NCI-H510A treated with DMSO at 0.1 percent for 48 hours (cell line): Measurements from ENCODE around the gene HSD17B8.

Experiments used
- DNase-seq: peaks from one replicate; lab custom pipeline; 2025; lab: John Stamatoyannopoulos, UW

Gene HSD17B8

DNA sequence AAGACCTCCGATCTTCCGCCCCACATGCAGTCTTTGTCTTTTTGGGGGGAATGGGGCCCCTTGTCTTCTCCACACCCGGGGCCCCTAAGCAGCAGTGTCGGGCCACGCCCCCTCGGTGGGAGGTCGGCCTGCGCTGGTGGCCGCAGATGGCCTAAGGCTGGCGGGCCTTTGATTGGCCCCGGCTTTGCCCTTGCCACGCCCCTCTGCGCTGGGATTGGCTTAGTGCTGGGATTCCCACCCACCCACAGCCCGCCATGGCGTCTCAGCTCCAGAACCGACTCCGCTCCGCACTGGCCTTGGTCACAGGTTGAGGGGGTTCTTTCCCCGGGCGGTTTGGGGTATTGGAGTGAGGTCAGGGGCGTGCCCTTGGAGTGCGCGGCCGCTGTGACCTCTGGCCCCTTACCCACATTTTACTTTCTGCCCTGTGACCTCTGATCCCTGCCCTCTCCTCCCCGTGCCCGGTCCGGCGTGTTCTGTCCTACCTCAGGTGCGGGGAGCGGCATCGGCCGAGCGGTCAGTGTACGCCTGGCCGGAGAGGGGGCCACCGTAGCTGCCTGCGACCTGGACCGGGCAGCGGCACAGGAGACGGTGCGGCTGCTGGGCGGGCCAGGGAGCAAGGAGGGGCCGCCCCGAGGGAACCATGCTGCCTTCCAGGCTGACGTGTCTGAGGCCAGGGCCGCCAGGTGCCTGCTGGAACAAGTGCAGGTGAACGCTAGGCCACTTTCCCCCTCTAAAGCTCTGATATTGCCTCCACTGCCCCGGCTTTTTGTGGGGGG is at the start of gene HSD17B8:
HSD17B8 (plus strand) TSS at position 241 of the 776 bp plus-strand sequence; CDS start at position 255, 14 bp downstream.
- DNase-seq, result peak; percentile 94

DNA sequence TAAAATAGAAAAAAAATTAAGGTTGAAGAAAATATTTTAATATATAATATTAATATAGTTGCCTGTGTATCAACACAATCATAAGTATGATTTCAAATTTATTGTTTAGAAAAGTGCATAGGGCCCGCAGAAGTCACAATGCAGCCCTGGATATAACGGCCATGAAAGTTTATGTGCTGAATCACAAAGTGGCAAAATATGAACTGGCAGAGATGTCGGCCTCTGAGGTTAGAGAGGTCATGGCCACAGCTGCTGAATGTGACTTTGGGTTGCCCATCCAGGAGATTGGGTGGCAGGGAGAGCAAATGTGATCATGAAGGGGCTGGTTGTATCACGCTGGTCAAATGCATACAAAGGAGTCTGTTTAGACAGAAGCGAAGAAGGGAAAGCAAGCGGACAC is 47.9 kb upstream of the HSD17B8 start:
- no peak for DNase-seq

DNA sequence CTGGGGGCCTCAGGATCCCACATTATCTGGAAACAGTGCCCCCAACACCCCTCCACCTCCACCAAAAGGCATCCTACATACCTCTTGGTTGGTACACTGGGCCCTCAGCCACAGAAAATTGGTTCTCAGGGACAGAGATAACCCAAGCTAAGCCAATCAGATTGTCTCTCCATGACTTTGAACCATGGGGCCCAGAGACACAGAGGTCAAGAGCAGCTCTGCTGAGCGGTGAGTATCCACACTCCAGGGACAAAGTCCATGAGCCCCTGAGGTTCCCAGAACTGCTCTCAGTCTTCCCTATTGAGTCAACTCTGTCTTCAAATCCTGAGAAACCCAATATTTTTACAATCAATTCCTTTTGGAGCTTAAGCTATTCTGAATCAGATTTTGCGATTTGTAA is 47.5 kb upstream of the HSD17B8 start:
- DNase-seq, result no peak

DNA sequence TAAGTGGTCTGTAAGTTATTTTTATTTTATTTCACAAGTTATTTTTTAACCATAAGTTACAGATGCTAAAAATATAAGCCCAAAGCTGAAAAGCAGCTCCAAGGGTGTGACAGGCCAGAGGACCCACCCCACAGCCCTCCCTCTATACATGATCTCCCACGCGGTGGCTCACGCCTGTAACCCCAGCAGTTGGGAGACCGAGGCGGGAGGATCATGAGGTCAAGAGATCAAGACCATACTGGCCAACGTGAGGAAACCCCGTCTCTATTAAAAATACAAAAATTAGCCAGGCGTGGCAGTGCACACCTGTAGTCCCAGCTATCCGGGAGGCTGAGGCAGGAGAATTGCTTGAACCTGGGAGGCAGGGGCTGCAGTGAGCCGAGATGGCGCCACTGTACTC is 44.4 kb upstream of the HSD17B8 start:
- no peak for DNase-seq

DNA sequence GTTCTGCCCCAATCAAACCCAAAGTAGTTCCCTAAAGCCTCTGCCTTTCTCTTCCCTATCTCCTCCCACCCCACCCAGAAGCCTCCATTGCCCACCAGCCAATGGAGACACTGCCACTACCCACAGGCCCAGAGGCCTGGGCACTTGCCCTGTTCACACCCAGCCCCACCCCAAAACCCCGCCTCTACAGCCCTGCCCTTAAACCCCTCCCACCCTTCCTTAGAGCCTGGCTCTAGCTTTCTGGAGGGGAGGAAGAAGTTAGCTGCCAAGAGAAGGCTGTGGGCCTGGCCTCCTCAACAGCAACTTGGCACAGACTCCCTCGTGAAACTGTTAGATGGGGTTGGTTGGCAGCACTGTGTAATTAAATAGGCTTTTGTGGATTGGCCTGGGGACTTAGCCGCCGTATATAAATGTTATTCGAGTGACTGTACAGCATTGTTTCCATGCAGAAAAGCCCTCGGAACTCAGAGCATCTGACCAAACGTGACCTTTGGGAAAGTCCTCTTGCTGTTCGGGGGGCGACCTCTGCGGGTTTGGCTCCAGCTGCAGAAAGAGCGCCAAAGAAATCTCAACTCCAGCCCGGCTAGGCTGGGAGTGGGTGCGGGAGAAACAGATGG is 43.6 kb upstream of the HSD17B8 start:
- DNase-seq, result no peak

DNA sequence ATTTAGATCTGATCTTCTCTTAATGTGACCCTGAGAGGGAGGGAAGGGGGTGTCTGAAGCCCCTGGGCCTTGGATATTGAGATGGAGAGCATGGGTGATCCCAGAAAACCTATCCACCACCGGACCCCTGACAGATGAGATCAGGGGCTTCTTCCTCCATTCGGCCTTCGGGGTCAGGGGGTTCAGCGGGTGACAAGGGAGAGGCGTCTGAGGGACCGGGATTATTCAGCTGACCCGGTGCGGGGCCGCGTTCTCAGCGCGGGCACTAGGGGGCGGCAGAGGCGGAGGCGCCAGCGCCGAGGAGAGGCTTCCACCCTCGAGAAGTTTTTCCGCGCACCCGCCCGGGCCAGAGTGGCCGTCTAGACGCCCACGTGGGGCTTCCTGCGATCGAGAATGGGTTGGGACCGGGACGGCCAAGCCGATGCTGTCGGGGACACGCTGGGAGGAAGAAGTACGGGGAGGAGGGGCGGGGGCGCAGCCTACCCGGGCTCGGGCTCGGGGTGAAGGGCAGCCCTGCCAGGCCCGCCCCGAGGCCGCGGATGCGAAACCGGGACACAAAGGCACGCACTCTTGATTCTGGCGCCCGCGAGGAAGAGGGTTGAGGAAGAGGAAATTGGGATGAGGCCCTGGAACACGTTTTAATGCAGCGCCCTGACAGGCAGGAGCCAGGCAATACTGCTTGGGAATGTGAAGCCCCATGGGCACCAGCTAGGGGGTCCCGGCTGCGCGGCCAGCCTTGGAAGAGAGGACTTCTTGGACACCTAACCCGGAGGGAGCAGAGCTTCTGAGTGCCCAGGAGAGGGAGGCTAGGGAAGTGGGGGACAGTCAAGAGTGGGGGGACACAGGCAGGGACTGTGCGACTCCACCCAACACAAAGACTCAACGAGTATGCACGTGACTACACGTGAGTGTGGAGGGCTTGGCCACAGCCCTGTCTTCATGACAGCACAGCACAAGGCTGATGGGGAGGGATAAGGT is 42.8 kb upstream of the HSD17B8 start:
- peak; percentile 55 for DNase-seq

DNA sequence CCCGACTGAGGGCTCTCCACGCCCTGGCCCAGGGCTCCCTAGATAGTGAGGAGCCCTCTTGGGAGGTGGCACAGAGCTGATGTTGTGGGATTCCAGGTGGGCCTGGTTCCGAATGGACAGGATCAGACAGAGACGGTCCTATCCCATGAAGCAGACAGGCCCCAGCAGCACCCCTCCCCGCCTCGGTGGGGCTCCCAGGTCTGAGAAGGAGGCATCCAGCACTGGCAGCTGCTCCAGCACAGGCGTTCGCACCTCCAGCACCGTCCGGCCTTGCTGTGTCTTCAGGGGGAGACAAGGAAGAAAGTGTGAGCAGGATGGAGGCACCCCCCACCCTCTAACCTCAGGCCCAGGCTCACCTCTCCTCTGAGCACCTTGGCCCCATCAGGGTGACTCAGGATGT is 40.9 kb upstream of the HSD17B8 start:
- no peak for DNase-seq

DNA sequence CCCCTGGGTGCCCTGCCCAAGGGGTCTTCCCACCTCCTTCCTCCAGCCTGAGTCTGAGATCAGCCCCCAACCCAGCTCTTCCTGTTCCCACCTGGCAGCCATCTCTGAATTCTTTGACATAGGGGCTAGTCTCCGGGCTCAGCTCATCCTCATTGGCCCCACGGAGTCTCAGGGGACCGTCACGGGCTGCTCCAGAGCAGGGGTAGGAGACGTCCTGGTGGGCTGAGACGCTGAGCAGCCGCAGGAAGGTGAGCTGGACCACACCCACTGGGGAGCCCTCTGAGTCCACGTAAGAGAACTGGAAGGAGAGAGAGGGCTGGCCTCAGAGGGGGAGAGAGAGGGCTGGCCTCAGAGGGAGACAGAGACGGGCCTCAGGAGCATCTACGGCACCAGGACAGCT is 40.3 kb upstream of the HSD17B8 start:
- DNase-seq, result no peak

DNA sequence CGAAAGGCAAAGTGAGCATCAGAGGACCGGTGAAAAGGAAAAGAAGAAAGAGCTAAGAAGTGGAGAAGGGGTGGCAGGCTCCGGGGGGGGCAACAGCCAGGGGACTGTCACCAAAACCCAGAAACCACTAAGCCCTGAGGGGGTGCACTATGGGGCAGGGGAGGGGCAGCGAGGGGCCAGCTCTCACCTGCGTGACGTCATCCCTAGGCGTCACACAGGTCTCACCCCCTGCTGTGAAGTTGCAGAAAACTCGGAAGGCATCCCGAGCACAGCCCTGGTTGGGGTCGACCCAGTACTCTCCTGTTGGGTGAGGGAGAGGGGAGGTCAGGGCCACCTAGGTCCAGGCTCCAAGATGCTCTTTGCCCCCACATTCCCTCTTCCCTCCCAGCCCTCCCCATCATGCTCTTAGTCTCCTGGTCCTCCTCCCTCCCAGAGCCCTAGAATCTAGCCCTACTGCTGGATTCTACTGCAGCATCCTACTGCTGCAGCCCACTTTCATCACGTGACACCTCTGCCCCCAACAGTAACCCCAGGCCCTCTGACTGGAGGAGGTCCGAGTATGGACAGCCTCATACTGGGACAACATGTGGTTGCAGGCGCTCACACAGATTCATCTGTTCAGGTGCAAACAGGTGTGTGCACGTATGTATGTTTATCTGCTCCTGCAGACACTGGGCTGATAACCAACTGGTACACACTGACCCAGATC is 39.6 kb upstream of the HSD17B8 start:
- no peak for DNase-seq

DNA sequence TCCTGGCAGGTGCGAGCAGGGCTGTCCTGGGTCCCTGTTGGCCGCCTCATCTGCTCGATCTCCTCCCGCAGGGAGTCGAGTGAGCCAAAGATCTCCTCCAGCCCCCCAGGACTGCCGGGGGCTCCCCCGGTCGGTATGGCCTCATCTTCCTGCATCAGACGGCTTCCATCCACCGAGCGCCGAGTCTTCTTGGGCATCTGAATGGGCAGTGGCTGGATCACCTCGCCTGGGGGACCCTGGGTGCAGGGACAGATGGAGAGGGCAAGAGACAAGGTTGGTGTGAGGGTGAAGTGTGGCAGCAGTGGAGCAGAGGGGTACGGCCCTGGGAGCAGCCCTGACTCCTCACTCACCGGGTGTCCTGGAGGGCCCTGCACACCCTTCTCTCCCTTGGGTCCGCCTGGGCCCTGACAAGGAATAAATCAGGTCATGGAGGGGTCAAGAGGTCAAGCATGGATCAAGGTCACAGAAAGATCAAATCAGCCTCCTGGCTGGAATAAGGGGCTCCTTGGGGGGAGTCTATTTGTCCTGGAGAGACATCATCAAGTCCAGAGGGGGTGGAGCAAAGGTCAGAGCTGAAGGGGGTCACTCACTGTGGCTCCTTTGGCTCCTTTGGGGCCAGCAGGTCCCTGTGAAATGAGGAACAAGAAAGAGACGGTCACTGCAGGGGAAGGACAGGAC is 38.7 kb upstream of the HSD17B8 start:
- DNase-seq, result no peak

DNA sequence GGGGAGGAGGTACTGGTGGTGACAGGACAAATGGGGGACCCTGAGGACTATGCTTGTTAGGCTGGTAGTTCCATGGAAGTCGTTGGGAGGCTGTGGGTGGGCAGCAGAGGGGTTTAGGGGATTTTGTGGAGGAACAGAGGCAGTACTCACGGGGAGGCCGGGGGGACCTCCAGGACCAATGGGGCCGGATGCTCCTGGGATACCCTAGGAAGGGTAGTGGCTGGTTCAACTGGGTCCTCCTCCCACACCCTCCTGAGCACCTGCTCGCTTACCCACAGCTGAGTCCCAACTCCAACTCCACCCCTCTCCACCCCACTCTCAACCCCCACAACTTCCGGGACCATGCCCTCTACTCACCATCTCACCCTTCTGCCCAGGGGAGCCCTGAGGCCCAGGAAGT is 38.1 kb upstream of the HSD17B8 start:
- no peak for DNase-seq

DNA sequence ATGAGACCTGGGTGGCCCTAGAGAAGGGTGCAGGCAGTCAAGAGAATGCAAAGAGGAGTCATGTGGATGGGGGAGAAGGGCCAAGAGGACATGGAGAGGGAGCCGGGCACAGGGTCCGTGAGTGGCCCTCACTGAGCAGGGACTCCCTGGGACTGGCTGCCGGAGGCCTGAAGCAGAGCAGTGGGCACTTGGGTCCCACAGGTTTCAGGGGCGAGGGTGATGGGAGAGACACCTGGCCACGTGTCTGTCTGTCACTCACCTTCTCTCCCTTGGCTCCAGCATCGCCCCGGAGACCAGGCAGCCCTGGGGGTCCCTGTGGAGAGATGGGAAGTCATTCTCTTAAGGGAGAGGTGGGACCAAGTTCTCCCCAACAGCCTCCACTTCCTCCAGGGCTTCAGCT is 37.6 kb upstream of the HSD17B8 start:
- DNase-seq, result no peak

DNA sequence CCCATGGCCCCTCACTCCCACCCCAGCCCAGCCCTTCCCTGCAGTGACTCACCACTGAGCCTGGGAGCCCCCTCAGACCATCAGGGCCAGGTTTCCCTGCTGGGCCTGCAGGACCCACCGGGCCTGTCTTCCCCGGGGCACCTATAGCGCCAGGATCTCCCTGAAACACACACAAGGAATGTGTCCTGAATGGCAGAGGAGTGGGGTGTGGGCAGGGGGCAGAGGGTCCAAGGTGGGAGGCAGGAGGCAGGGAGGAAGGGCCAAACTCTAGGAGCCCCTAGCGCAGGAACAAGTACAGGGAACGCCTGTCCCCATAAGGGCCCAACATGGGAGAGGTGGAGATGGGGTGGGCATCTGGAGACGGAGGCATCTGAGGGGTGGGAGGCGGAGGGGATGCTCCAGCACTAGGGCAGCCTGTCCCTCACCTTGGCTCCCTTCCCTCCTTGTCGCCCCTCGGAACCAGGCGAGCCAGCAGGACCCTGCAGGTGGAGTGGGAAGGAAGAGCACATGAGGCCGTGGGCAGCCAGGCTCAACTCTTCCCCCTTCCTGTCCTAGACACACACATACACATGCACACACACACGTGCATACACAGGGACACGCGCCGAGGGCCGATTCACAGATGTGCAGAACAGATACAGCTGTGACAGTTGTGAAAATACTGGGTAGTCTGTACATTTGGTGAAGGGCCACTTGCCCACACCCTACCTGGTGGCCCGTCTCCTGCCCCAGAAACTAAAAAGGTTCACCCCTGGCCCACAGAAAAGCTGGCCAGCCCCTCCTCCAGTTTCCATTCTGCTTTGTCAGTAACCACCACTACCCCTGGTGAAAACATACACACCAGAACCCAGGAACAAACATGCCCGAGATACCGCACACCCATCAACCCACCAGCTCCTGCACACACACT is 36.8 kb upstream of the HSD17B8 start:
- no peak for DNase-seq

DNA sequence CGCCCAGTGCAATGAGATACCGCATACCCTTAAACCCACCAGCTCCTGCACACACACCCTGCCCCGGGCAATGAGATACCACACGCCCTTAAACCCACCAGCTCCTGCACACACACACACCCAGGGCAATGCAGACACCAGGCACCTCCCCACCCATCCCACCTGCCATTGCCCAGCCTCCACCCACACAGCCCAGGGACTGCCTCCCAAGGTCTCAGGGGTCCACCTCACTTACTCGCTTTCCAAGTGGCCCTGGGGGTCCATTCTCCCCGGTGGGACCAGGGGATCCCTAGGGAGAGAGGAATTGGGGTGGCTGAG is 36.2 kb upstream of the HSD17B8 start:
- DNase-seq, result no peak

DNA sequence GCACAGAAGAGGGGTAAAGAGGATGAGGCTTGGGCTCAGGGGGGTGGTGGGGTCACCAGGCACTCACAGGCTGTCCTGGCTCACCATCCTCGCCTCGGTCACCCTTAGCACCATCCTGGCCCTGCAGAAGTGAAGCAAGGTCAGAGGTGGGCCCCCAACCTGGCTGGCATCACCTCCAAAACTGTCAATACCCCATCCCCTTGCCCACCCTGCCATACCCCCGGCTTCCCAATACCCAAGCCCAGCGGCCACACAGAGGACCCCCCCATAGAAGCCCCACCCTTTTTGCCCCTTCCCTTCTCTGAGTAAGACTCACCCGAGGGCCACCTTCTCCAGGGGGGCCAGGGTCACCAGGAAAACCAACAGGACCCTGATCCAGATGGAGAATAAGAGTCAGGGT is 35.8 kb upstream of the HSD17B8 start:
- no peak for DNase-seq

DNA sequence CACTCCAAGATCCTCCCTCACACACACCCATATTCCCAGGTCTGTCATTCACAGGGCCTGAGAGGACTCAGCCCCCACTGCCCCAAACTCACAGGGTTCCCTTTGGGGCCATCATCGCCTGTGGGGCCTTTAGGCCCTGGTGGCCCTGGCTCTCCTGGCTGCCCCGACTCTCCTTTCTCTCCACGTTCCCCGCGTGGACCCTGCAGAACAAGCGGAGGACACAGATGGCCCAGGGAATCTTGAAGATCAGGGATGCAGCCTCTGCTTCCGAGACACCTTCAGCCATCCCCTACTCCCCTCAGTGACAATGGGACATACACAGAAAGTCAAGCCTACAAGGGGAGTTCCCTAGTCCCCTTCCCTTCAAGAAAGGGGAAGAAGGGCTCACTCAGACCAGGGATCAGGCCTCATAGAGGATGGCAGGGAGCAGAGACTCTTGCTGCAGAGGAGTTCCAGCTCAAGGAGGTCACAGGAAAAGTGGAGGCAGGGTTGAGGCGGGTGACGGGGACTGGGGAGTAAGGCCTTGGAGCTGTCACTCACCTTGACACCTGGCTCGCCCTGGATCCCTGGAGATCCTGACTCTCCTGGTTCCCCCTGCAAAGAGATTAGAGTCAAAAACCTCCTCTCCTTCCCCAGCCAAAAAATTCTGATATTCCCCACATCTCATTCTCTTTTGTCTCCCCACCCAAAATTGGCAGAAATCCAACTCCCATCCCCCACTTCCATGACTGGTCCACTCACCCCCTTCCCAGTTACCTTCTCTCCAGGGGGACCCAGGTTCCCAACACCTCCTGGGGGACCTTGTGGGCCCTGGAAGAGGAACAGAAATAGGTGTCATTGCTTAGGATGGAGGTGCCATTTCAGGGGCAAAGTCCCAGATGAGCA is 34.9 kb upstream of the HSD17B8 start:
- DNase-seq, result no peak

DNA sequence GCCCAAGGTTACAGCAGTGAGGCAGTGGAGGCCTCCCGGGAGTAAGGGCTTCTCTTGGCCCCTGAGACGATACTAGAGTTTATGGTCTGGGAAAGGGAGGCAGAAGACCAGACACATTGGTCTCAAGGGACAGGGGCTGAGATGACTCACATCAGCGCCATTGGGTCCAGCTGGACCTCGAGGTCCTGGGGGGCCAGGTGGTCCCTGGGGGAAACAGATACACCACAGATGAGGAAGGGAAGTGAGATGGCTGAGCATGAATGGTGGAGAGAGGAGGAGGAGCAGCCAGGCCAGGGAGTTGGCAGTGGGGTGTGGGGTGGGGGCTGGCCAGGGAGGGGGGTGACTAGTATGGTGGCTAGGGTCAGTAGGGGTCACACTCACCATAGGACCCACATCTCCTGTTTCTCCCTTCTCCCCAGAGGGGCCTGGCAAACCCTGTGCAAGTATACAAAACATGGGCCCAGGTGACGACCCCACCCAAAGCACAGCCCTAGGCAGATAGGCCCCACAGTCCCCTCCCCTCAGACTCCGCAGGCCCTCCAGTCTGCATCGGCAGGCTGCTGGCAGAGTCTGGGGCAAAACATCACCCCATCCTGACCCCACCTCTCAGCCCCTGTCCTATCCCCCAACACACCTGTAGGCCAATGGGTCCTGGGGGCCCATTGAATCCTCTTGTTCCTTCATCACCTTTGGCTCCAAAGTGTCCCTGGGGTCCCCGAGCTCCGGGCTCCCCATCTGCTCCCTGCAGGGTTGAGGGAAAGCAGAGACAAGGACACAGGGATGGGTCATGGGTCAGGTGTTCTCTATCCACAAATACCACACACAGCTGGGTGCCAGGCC is 34.1 kb upstream of the HSD17B8 start:
- DNase-seq, result no peak

DNA sequence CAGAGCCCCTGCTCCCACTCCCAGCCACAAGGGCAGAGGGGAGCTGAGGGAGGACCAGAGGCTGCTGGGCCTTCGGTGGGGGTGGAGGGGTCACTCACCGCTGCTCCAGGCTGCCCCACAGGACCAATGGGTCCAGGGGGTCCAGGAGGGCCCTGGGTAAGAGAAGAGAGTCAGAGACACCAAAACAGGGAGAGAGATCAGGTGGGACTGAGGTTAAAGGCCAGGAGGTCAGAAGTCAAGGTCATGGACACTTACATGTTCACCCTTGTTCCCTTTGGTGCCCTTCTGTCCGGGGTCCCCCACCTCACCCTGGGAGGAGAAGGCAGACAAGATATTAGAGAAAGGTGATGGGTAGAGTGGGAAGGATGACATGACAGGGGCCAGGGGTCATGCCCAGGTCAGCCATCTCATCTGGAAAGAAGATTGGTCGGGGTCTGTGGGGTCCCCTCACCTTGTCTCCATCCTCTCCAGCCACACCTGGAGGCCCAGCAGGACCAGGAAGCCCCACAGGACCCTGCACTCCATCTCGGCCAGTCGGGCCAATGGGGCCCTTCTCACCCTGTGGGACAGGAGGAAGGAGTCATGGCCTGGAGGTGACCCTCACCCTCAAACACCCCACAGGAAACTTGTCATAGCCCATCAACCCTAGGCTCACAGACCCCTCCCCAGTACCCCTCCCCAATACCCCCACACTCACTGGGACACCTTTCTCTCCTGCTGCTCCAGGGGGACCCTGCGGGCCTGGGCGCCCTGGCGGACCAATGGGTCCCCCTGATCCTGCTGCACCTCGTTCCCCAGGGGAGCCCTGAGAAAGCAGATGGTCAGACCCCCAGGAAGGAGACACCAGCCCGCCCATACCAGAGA is 33.2 kb upstream of the HSD17B8 start:
- DNase-seq, result no peak
